Lower leg skin (tissue), 3 donors: ENCODE measurements around the gene IER3IP1.

ENCODE experiments used
- POLR2A ChIP-seq, 2 donors: fragments of 450-650 bp; IDR thresholded peaks; one replicate each; pipeline ENCODE4 v1.6.1; 2016 to 2017; ENCODE audit warnings: antibody characterized with exemption in 2 of 2, mild to moderate bottlenecking in 1 of 2, moderate library complexity in 1 of 2
- TF ChIP-seq, protein P1 (sequence below), 3 donors: fragments of 450-650 bp; IDR thresholded peaks; one replicate each; pipeline ENCODE4 v1.5.1; 2016; ENCODE audit warnings: antibody characterized with exemption in 3 of 3, mild to moderate bottlenecking in 3 of 3, moderate library complexity in 2 of 3

DNA sequence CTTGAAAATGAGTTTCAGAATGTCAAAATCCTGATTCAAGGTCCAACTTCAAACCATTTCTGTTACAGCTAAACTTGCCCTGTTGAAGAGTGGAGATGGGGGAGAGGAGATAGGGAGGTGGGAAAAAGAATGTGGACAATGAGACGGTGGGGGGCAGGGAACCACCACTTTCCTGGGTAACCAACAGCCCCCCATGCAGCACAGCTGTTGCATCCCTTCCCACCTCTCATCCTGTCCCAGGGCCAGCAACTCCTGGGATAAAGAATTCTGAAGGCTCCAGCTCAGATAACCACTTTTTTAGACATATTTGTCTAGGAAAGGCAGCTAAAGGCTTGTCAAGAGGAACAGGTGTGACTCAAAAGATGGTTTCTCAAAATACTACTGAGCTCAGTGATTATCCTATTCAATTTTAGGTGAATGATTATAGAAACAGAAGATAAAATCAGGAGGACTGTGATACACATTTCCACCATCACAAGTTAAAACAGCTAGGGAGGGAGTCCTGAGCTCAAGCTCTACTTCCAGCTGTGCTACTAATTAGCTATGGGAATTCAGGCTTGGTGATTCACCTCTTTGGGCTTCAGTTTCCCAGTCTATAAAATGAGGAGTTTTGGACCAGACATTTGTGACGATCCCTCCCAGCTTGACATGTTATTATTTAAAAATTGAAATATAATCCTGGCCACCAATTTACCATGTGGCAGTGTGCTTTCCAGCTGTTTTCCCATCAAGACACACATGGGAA is 62.2 kb downstream of the IER3IP1 start:
- TF ChIP-seq POLR2A (IDR thresholded peaks at IDR 0.05), result no peak
- TF ChIP-seq, protein P1, sequence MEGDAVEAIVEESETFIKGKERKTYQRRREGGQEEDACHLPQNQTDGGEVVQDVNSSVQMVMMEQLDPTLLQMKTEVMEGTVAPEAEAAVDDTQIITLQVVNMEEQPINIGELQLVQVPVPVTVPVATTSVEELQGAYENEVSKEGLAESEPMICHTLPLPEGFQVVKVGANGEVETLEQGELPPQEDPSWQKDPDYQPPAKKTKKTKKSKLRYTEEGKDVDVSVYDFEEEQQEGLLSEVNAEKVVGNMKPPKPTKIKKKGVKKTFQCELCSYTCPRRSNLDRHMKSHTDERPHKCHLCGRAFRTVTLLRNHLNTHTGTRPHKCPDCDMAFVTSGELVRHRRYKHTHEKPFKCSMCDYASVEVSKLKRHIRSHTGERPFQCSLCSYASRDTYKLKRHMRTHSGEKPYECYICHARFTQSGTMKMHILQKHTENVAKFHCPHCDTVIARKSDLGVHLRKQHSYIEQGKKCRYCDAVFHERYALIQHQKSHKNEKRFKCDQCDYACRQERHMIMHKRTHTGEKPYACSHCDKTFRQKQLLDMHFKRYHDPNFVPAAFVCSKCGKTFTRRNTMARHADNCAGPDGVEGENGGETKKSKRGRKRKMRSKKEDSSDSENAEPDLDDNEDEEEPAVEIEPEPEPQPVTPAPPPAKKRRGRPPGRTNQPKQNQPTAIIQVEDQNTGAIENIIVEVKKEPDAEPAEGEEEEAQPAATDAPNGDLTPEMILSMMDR (IDR thresholded peaks at IDR 0.05), result no peak
